Neural crest cell (in vitro differentiated cells): ENCODE results near the gene DNAJA3. TPM values are rescaled to one million over a fixed set of nuclear protein-coding genes. Genes with fewer than 3 reads are reported as not detected.

Source experiments
- DNase-seq: peaks from one replicate; pipeline ENCODE4 v3.0.0; 2021; ENCODE audit warnings: low read depth, mixed read lengths, low spot score
- H3K27ac Mint-ChIP-seq: one replicate; pipeline ENCODE4 v1.8.0; 2021; ENCODE audit warnings: mild to moderate bottlenecking, mixed read lengths; ENCODE audit not compliant: unreplicated experiment
- H3K27me3 Mint-ChIP-seq: 2 replicates; pipeline ENCODE4 v1.8.0; 2021; ENCODE audit warnings: low read depth, mild to moderate bottlenecking, mixed read lengths
- H3K36me3 Mint-ChIP-seq: 2 replicates; pipeline ENCODE4 v1.8.0; 2021; ENCODE audit warnings: low read depth, mild to moderate bottlenecking, mixed read lengths
- H3K4me1 Mint-ChIP-seq: 2 replicates; pipeline ENCODE4 v1.8.0; 2021; ENCODE audit warnings: mixed read lengths
- H3K4me3 Mint-ChIP-seq: one replicate; pipeline ENCODE4 v1.8.0; 2021; ENCODE audit warnings: mild to moderate bottlenecking, mixed read lengths
- H3K9me3 Mint-ChIP-seq: 2 replicates; pipeline ENCODE4 v1.8.0; 2021; ENCODE audit warnings: mixed read lengths
- total RNA-seq: library from RNA; stranded (reverse); gene quantifications from 2 replicates; pipeline ENCODE4 v1.2.1, GENCODE V29; 2021
- TF ChIP-seq, protein P1 (sequence below): fragments of 200-600 bp; sonication (generic); conservative IDR thresholded peaks from 2 replicates; pipeline ENCODE4 v1.5.0; 2021; ENCODE audit warnings: antibody characterized with exemption, mild to moderate bottlenecking

DNAJA3 gene
- total RNA-seq, 1 donor from 2014 or later, result 45.1 TPM

DNA sequence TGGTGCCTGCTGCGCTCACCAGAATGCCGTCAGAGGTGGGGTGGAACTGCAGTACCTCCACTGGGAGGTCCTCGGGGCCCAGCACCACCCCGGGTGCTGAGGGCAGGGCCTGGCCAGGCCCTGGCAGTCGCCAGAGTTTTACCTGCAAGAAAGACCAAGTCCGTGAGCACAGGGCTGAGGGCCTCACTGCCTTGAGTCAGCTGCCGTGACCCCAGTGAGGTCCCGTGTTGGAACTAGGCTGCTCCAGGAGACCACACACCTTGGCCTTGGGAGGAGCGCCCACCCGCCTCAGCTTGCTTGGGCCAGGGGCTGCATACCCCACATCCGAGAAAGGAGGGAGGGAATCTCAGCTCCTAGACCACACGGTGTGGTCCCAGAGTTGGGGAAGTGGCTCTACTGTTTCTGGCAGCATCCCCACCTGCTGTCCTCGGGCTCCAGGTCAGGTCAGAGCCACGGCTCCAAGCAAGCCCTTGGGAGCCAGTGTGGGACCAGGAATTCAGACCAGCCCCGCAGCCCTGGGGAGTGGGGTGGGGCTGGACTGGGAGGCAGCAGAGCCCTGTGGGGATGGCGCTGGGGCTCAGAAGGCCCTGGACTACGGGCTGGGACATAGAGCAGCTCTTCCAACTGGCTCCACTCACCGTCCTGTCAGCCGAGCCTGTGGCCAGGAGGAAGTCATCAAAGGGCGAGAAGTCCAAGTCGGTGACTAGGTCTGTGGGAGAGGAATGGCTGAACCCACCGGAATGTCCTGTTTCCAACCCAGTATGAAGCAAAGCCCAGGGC, 17.9 kb upstream of the DNAJA3 start:
- Mint-ChIP-seq H3K36me3 (no peaks in the 10 kb centered on the region), H3K27ac (no peak overlapping the region), H3K9me3 (no peaks in the 10 kb centered on the region), H3K27me3 (no peaks in the 10 kb centered on the region), H3K4me1 (peaks cover 29% of the 10 kb centered on the region), H3K4me3 (no peak overlapping the region)
- no peak for DNase-seq
- TF ChIP-seq, protein P1, sequence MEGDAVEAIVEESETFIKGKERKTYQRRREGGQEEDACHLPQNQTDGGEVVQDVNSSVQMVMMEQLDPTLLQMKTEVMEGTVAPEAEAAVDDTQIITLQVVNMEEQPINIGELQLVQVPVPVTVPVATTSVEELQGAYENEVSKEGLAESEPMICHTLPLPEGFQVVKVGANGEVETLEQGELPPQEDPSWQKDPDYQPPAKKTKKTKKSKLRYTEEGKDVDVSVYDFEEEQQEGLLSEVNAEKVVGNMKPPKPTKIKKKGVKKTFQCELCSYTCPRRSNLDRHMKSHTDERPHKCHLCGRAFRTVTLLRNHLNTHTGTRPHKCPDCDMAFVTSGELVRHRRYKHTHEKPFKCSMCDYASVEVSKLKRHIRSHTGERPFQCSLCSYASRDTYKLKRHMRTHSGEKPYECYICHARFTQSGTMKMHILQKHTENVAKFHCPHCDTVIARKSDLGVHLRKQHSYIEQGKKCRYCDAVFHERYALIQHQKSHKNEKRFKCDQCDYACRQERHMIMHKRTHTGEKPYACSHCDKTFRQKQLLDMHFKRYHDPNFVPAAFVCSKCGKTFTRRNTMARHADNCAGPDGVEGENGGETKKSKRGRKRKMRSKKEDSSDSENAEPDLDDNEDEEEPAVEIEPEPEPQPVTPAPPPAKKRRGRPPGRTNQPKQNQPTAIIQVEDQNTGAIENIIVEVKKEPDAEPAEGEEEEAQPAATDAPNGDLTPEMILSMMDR, result no peak

DNA sequence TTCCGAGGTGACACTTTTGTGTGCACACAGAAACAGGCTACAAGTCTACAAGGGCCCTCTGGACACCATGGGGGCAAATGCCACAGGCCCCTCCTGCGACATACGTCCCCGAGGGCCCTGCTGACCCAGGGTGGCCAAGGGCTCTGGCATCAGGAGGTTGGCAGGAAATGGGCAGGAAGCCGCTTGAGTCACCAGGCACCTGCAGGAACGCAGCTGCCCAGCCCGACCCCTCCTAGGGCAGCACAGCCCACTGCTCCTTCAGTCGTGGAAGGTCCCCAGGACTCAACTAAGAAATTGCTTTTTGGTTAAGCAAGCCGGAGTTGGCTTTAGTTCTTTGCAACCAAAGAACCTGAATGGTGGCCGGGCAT, 17.4 kb upstream of the DNAJA3 start:
- no peak overlapping the region for H3K27ac Mint-ChIP-seq
- TF ChIP-seq, protein P1, result no peak
- no peaks in the 10 kb centered on the region for H3K36me3 Mint-ChIP-seq
- H3K4me3 Mint-ChIP-seq, result no peak overlapping the region
- H3K9me3 Mint-ChIP-seq, result no peaks in the 10 kb centered on the region
- H3K4me1 Mint-ChIP-seq, result peaks cover 29% of the 10 kb centered on the region
- no peaks in the 10 kb centered on the region for H3K27me3 Mint-ChIP-seq
- DNase-seq, result no peak

DNA sequence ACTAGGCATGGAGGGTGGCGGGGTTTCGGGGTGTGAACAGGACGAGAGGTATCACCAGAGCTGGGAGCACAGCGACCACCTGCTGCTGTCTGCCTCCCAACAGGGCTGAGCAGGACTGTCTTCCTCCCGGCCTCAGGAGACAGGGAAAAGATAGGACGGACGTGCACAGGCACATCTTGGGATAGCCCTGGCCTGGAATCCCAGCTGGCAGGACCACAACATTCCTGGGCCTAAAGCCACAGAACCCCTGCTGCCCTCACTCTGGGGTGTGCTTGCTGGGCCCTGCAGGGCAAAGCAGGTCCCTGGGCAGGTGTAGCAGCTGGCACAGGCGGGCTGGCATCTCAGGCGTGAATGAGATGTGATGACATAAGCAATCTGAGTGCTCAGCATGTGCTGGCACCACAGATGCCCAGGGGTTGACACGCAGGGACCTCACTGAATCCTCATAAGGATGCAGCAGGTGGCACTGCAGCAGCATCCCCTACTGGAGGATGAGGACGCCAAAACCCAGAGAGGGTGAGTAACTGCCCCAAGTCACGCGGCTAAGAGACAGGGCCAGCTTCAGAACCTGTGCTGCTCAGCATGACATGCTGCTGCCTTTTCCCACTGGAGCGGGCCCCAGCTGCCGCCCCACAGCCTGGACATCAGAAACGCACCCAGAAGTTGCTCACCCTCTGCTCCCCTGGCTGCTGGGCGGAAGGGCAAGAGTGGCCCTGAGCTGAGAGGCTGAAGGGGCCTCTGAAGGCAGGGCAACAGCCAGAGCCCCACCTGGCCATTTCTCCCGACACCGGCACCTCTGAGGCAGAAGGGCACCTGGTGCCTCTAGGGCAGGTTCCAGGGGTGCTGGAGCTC, 16.4 kb upstream of the DNAJA3 start:
- peaks cover 28% of the 10 kb centered on the region for H3K4me1 Mint-ChIP-seq
- H3K4me3 Mint-ChIP-seq, result no peak overlapping the region
- H3K27ac Mint-ChIP-seq, result no peak overlapping the region
- H3K9me3 Mint-ChIP-seq, result no peaks in the 10 kb centered on the region
- no peak for DNase-seq
- no peaks in the 10 kb centered on the region for H3K36me3 Mint-ChIP-seq
- TF ChIP-seq, protein P1, result no peak
- no peaks in the 10 kb centered on the region for H3K27me3 Mint-ChIP-seq

DNA sequence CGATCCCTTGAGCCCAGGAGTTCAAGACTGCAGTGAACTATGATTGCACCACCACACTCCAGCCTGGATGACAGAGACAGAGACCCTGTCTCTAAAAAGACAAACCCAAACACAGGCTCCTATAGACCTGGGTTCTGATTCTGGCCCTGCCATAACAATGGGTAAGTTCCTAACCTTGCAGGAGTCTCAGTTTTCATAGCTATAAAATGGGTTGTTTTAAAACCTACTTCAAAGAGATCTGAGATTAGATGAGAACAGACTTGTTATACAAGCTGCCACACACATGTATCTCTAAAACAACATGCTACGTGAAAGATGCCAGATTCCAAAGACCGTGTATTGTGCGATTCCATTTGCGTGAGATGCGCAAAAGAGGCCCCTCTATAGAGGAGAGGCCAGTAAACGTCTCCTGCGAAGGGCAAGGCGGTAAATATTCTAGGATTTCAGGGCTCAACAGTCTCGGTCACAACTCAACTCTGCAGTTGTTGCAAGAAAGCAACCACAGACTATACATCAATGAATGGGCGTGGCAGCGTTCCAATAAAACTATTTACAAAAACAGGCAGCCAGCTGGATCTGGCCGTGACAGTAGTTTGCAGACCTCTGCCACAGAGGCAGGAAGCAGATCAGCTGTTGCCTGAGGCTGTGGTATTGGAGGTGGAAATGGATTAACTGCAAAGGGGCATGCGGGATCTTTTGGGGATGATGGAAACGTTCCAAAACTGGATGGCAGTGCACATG, 15.2 kb upstream of the DNAJA3 start:
- no peak for DNase-seq

DNA sequence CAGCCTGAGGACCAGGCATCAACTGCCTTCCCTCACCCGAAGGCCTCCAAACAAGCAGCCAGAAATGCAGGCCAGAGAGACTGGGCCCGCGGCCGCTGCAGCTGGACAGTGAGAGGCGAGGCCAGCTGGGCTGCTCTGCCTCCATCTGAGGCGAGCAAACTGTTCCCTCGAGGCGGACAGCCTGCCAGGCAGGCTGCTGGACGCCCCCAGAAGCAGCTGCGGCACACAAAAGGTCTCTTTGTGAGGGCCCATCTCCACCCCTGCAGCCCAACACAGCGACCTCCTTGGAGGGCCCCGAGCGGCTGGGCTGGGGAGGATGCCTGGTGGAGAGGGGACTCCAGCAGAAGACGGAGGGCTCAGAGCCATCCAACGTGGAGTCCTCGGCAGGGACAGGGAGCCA, 14.0 kb upstream of the DNAJA3 start:
- Mint-ChIP-seq H3K36me3 (no peaks in the 10 kb centered on the region), H3K4me3 (peak overlapping the region; percentile 17), H3K9me3 (no peaks in the 10 kb centered on the region), H3K27ac (no peak overlapping the region), H3K4me1 (peaks cover 33% of the 10 kb centered on the region), H3K27me3 (no peaks in the 10 kb centered on the region)
- peak; percentile 53 for DNase-seq
- TF ChIP-seq, protein P1, result no peak

More for the DNA sequence above, 15.2 kb upstream of the DNAJA3 start:
- H3K4me1 Mint-ChIP-seq, result peaks cover 30% of the 10 kb centered on the region
- H3K27me3 Mint-ChIP-seq, result no peaks in the 10 kb centered on the region
- H3K4me3 Mint-ChIP-seq, result peak overlapping the region; percentile 64
- H3K36me3 Mint-ChIP-seq, result no peaks in the 10 kb centered on the region
- TF ChIP-seq, protein P1, result no peak
- peak overlapping the region; percentile 51 for H3K27ac Mint-ChIP-seq
- no peaks in the 10 kb centered on the region for H3K9me3 Mint-ChIP-seq
